GM21447 (cell line): ENCODE results near the gene ZNF385B.

Experiments used
- ATAC-seq: cut with Tn5 transposase; IDR thresholded peaks from one replicate; pipeline ENCODE4 v1.9.1; 2021; ENCODE audit not compliant: unreplicated experiment

Gene ZNF385B

GRCh38 chr2:179412112-179412511 is 449.3 kb downstream of the ZNF385B start:
- no peak for ATAC-seq

- ATAC-seq: peak; percentile 85
Measured at GRCh38 chr2:179410552-179411356, 450.7 kb downstream of the ZNF385B start.

GRCh38 chr2:179403624-179404023 is 457.8 kb downstream of the ZNF385B start:
- ATAC-seq: no peak

GRCh38 chr2:179393481-179393880 is 467.9 kb downstream of the ZNF385B start:
- ATAC-seq: no peak
